Fibroblast of villous mesenchyme (primary cell): ENCODE data around the gene NMB. TPM values are rescaled to one million over a fixed set of nuclear protein-coding genes. Genes with fewer than 3 reads are reported as not detected.

ENCODE experiments used
- DNase-seq: peaks from one replicate; pipeline ENCODE4 v3.0.0-alpha.2; 2010; ENCODE audit warnings: low read depth
- H3K4me3 ChIP-seq: 2 replicates; pipeline ENCODE4 v1.5.1; 2011; ENCODE audit warnings: low read depth, mild to moderate bottlenecking, low read length
- total RNA-seq: library from RNA; depleted of rRNA; stranded (reverse); fragments of >200 nt; gene quantifications from 2 replicates; pipeline ENCODE4 v1.2.3, GENCODE V29; 2012
- TF ChIP-seq, protein P1 (sequence below): IDR thresholded peaks from 2 replicates; pipeline ENCODE4 v1.5.1; 2012; ENCODE audit warnings: low read depth, mild to moderate bottlenecking, low read length; ENCODE audit not compliant: insufficient read depth

Gene NMB
- total RNA-seq, 1 donor: 1.7 TPM

- peak overlapping the region; percentile 64 for H3K4me3 ChIP-seq
- TF ChIP-seq, protein P1, sequence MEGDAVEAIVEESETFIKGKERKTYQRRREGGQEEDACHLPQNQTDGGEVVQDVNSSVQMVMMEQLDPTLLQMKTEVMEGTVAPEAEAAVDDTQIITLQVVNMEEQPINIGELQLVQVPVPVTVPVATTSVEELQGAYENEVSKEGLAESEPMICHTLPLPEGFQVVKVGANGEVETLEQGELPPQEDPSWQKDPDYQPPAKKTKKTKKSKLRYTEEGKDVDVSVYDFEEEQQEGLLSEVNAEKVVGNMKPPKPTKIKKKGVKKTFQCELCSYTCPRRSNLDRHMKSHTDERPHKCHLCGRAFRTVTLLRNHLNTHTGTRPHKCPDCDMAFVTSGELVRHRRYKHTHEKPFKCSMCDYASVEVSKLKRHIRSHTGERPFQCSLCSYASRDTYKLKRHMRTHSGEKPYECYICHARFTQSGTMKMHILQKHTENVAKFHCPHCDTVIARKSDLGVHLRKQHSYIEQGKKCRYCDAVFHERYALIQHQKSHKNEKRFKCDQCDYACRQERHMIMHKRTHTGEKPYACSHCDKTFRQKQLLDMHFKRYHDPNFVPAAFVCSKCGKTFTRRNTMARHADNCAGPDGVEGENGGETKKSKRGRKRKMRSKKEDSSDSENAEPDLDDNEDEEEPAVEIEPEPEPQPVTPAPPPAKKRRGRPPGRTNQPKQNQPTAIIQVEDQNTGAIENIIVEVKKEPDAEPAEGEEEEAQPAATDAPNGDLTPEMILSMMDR: no peak
- no peak for DNase-seq
These were observed 23.7 kb downstream of the NMB start for GRCh38 chr15:84634228-84634837.

GRCh38 chr15:84633311-84634227, 24.4 kb downstream of the NMB start:
- peak; percentile 80 for DNase-seq
- TF ChIP-seq, protein P1: no peak
- H3K4me3 ChIP-seq: peak overlapping the region; percentile 64

GRCh38 chr15:84631706-84632272, 26.2 kb downstream of the NMB start:
- DNase-seq: peak; percentile 24
- peak overlapping the region; percentile 61 for H3K4me3 ChIP-seq
- TF ChIP-seq, protein P1: no peak

GRCh38 chr15:84629033-84629432, 29.0 kb downstream of the NMB start:
- no peak for DNase-seq
- TF ChIP-seq, protein P1: no peak
- no peak overlapping the region for H3K4me3 ChIP-seq

- no peak overlapping the region for H3K4me3 ChIP-seq
- TF ChIP-seq, protein P1: no peak
- no peak for DNase-seq
These were observed 32.9 kb downstream of the NMB start for GRCh38 chr15:84625123-84625522.

- DNase-seq: no peak
- no peak overlapping the region for H3K4me3 ChIP-seq
- TF ChIP-seq, protein P1: no peak
These were observed 33.6 kb downstream of the NMB start for GRCh38 chr15:84624359-84624758.
